Measurements from ENCODE around the gene ZNF124.

DNA sequence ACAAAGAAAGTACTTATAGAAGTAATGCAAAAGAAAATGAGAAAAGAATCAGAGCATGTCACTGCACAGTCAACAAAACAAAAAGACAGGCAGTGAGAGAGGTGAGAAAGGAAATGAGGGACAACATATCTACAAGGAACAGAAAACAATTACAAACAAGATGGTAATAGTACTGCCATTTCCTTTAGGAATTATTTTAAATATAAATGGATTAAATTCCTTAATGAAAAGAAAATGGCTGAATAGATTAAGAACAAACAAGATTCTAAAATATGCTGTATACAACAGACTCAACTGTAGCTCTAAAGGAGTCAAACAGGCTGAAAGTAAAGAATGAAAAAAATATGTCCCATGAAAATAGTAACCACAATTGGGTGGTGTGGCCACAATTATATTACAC lies 22.1 kb upstream of the ZNF124 start:
- TF ChIP-seq GABPA (IDR thresholded peaks at IDR 0.05; ENCODE audit: low read depth) (no peak), GATA2 (CRISPR knock-in tag; IDR thresholded peaks at IDR 0.05) (no peak), MXI1 (IDR thresholded peaks at IDR 0.05; ENCODE audit: low read depth, low read length) (no peak), TEAD4 (IDR thresholded peaks at IDR 0.05; ENCODE audit: borderline replicate concordance, insufficient read depth) (no peak), YY1 (IDR thresholded peaks at IDR 0.05; ENCODE audit: low read depth) (no peak), RAD21 (IDR thresholded peaks at IDR 0.05; ENCODE audit: low read length) (no peak), EZH2phosphoT487 (IDR thresholded peaks at IDR 0.05; ENCODE audit: borderline replicate concordance, low read depth) (no peak), CHD2 (IDR thresholded peaks at IDR 0.05; ENCODE audit: low read length, partially characterized antibody) (no peak)
- TF ChIP-seq, protein P1, sequence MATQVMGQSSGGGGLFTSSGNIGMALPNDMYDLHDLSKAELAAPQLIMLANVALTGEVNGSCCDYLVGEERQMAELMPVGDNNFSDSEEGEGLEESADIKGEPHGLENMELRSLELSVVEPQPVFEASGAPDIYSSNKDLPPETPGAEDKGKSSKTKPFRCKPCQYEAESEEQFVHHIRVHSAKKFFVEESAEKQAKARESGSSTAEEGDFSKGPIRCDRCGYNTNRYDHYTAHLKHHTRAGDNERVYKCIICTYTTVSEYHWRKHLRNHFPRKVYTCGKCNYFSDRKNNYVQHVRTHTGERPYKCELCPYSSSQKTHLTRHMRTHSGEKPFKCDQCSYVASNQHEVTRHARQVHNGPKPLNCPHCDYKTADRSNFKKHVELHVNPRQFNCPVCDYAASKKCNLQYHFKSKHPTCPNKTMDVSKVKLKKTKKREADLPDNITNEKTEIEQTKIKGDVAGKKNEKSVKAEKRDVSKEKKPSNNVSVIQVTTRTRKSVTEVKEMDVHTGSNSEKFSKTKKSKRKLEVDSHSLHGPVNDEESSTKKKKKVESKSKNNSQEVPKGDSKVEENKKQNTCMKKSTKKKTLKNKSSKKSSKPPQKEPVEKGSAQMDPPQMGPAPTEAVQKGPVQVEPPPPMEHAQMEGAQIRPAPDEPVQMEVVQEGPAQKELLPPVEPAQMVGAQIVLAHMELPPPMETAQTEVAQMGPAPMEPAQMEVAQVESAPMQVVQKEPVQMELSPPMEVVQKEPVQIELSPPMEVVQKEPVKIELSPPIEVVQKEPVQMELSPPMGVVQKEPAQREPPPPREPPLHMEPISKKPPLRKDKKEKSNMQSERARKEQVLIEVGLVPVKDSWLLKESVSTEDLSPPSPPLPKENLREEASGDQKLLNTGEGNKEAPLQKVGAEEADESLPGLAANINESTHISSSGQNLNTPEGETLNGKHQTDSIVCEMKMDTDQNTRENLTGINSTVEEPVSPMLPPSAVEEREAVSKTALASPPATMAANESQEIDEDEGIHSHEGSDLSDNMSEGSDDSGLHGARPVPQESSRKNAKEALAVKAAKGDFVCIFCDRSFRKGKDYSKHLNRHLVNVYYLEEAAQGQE (IDR thresholded peaks at IDR 0.05; ENCODE audit: low read depth, low read length) = no peak
- TF ChIP-seq, protein P2, sequence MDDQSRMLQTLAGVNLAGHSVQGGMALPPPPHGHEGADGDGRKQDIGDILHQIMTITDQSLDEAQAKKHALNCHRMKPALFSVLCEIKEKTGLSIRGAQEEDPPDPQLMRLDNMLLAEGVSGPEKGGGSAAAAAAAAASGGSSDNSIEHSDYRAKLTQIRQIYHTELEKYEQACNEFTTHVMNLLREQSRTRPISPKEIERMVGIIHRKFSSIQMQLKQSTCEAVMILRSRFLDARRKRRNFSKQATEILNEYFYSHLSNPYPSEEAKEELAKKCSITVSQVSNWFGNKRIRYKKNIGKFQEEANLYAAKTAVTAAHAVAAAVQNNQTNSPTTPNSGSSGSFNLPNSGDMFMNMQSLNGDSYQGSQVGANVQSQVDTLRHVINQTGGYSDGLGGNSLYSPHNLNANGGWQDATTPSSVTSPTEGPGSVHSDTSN (IDR thresholded peaks at IDR 0.05) = no peak
- TF ChIP-seq, protein P3, sequence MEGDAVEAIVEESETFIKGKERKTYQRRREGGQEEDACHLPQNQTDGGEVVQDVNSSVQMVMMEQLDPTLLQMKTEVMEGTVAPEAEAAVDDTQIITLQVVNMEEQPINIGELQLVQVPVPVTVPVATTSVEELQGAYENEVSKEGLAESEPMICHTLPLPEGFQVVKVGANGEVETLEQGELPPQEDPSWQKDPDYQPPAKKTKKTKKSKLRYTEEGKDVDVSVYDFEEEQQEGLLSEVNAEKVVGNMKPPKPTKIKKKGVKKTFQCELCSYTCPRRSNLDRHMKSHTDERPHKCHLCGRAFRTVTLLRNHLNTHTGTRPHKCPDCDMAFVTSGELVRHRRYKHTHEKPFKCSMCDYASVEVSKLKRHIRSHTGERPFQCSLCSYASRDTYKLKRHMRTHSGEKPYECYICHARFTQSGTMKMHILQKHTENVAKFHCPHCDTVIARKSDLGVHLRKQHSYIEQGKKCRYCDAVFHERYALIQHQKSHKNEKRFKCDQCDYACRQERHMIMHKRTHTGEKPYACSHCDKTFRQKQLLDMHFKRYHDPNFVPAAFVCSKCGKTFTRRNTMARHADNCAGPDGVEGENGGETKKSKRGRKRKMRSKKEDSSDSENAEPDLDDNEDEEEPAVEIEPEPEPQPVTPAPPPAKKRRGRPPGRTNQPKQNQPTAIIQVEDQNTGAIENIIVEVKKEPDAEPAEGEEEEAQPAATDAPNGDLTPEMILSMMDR (IDR thresholded peaks at IDR 0.05) = no peak

Measured in SK-N-SH (cell line).